HG03045 (cell line): Measurements from ENCODE around the gene GPHN.

ENCODE experiments used
- ATAC-seq: cut with Tn5 transposase; IDR thresholded peaks from one replicate; pipeline ENCODE4 v1.9.1; 2021; ENCODE audit warnings: mild to moderate bottlenecking, moderate library complexity; ENCODE audit not compliant: unreplicated experiment

Gene GPHN

GRCh38 chr14:66916421-66916820, 408.5 kb downstream of the GPHN start:
- ATAC-seq = no peak

- no peak for ATAC-seq
Observed at GRCh38 chr14:66918527-66918926, 410.6 kb downstream of the GPHN start.

- no peak for ATAC-seq
Observed at GRCh38 chr14:66920196-66920595, 412.2 kb downstream of the GPHN start.

- no peak for ATAC-seq
Observed at GRCh38 chr14:66923251-66923650, 415.3 kb downstream of the GPHN start.

GRCh38 chr14:66939409-66939808, 431.5 kb downstream of the GPHN start:
- ATAC-seq = no peak

GRCh38 chr14:66944872-66945271, 436.9 kb downstream of the GPHN start:
- ATAC-seq = no peak

GRCh38 chr14:66955159-66955558, 447.2 kb downstream of the GPHN start:
- ATAC-seq = no peak

- no peak for ATAC-seq
Observed at GRCh38 chr14:66959437-66960050, 451.6 kb downstream of the GPHN start.

GRCh38 chr14:66965831-66966230, 457.9 kb downstream of the GPHN start:
- no peak for ATAC-seq

GRCh38 chr14:66972469-66972868, 464.5 kb downstream of the GPHN start:
- no peak for ATAC-seq

GRCh38 chr14:66974397-66975025, 466.6 kb downstream of the GPHN start:
- no peak for ATAC-seq

- ATAC-seq = no peak
Observed at GRCh38 chr14:66975251-66975650, 467.3 kb downstream of the GPHN start.

- ATAC-seq = peak; percentile 50
Observed at GRCh38 chr14:66979101-66979974, 471.4 kb downstream of the GPHN start.

- ATAC-seq = no peak
Observed at GRCh38 chr14:66982247-66982646, 474.3 kb downstream of the GPHN start.

GRCh38 chr14:66992776-66993175, 484.8 kb downstream of the GPHN start:
- ATAC-seq = no peak

- no peak for ATAC-seq
Observed at GRCh38 chr14:66993512-66993911, 485.6 kb downstream of the GPHN start.

GRCh38 chr14:66998013-66998412, 490.1 kb downstream of the GPHN start:
- ATAC-seq = no peak

GRCh38 chr14:66999978-67000377, 492.0 kb downstream of the GPHN start:
- no peak for ATAC-seq

GRCh38 chr14:67002994-67003753, 495.2 kb downstream of the GPHN start:
- no peak for ATAC-seq

GRCh38 chr14:67004521-67004920, 496.6 kb downstream of the GPHN start:
- ATAC-seq = no peak

- ATAC-seq = no peak
Observed at GRCh38 chr14:67010602-67011001, 502.7 kb downstream of the GPHN start.
